Hepatocyte (in vitro differentiated cells): Measurements from ENCODE around the gene DMD. TPM values are rescaled to one million over a fixed set of nuclear protein-coding genes. Genes with fewer than 3 reads are reported as not detected.

Experiments used
- DNase-seq: peaks from one replicate; pipeline ENCODE4 v3.0.0-alpha.2; 2016; ENCODE audit warnings: low spot score
- H2AFZ ChIP-seq: fragments of 200-600 bp; sonication (generic); 2 replicates; pipeline ENCODE4 v1.6.0; 2016; ENCODE audit warnings: antibody characterized with exemption, mild to moderate bottlenecking
- H3K27ac ChIP-seq: fragments of 200-600 bp; sonication (generic); 2 replicates; pipeline ENCODE4 v1.5.1; 2016; ENCODE audit warnings: mild to moderate bottlenecking
- H3K27me3 ChIP-seq: fragments of 200-600 bp; sonication (generic); 2 replicates; pipeline ENCODE4 v1.6.1; 2016
- H3K36me3 ChIP-seq: fragments of 200-600 bp; sonication (generic); replicated peaks from 2 replicates; pipeline ENCODE4 v1.5.1; 2016; ENCODE audit warnings: low read depth; ENCODE audit not compliant: insufficient read depth
- H3K4me1 ChIP-seq: fragments of 200-600 bp; sonication (generic); 2 replicates; pipeline ENCODE4 v1.5.1; 2016; ENCODE audit warnings: mild to moderate bottlenecking, moderate library complexity; ENCODE audit not compliant: insufficient read depth
- H3K4me2 ChIP-seq: fragments of 200-600 bp; sonication (generic); 2 replicates; pipeline ENCODE4 v1.6.0; 2016
- H3K4me3 ChIP-seq: fragments of 200-600 bp; sonication (generic); 2 replicates; pipeline ENCODE4 v1.5.1; 2016; ENCODE audit warnings: mild to moderate bottlenecking
- H3K79me2 ChIP-seq: fragments of 200-600 bp; sonication (generic); 2 replicates; pipeline ENCODE4 v1.6.0; 2017; ENCODE audit warnings: mild to moderate bottlenecking
- H3K9me2 ChIP-seq: fragments of 200-600 bp; sonication (generic); replicated peaks from 2 replicates; pipeline ENCODE4 v1.6.0; 2017; ENCODE audit warnings: mild to moderate bottlenecking; ENCODE audit not compliant: insufficient read depth
- H3K9me3 ChIP-seq: fragments of 200-600 bp; sonication (generic); 2 replicates; pipeline ENCODE4 v1.5.1; 2016; ENCODE audit warnings: low read depth, mild to moderate bottlenecking
- H4K20me1 ChIP-seq: fragments of 200-600 bp; sonication (generic); 2 replicates; pipeline ENCODE4 v1.6.0; 2016; ENCODE audit warnings: mild to moderate bottlenecking; ENCODE audit not compliant: insufficient read depth, poor library complexity, severe bottlenecking
- EZH2 ChIP-seq: fragments of 200-600 bp; sonication (generic); IDR thresholded peaks from 2 replicates; pipeline ENCODE4 v1.6.1; 2016; ENCODE audit warnings: antibody characterized with exemption, mild to moderate bottlenecking, borderline replicate concordance
- EZH2phosphoT487 ChIP-seq: fragments of 200-600 bp; sonication (generic); IDR thresholded peaks from one replicate; pipeline ENCODE4 v1.6.1; 2018; ENCODE audit warnings: antibody characterized with exemption, mild to moderate bottlenecking, low read depth, moderate library complexity; ENCODE audit not compliant: unreplicated experiment, severe bottlenecking
- WGBS: methylation state at CpG from one replicate; pipeline ENCODE4 v1.1.6; 2016; ENCODE audit warnings: low lambda C conversion rate; ENCODE audit errors: missing lambda C conversion rate; 5-methylcytosine and 5-hydroxymethylcytosine counted together
- polyA plus RNA-seq: library from polyadenylated mRNA; unstranded; fragments of >200 nt; fragmentation: Nextera tagmentation; extraction: Ambion mirVana; gene quantifications from 2 replicates; pipeline ENCODE4 v1.2.1, GENCODE V29; 2016
- total RNA-seq: library from RNA; depleted of rRNA; stranded (reverse); fragments of >200 nt; gene quantifications from 2 replicates; pipeline ENCODE4 v1.2.3, GENCODE V29; 2014
- TF ChIP-seq, protein P1 (sequence below): fragments of 200-600 bp; sonication (generic); IDR thresholded peaks from 2 replicates; pipeline ENCODE4 v1.5.1; 2016; ENCODE audit warnings: antibody characterized with exemption, mild to moderate bottlenecking; ENCODE audit not compliant: poor library complexity

Gene DMD
- total and polyA plus RNA-seq, 2 experiments from 2014 or later = 14.2 to 27.8 TPM

DNA sequence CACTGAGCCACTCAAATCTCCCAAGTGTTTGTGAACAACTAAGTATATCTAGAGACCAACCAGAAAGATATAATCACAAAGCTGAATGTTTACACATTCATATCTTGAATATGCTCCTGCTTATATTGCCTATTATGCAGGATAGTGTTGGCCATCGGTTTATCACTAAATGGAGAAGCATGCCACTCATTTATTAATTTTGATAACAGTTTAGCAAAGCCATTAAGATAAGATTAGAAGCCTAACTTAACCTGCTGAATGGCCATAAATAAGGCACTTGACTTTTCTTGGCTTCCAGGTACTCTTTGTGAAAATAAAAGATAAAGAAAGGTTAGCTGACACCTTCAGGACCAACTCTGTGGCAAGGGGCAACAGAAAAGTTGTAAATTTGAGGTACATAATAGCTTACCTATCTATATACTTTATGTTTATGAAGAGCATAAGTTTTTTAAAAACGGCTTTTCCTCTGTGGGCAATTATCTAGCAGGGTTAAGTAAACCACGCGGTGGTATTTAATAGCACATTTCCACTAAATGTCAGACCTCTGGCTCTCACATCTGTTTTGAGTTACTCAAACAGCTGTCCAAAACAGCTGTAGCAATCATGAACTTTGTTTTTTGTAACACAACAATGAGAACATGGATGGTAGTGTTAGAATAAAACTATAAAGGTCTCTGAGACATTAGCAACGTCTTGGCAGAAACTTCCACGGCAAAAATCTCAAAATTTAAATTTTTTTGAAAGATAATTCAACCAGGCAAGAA, 2080.7 kb downstream of the DMD start:
- no peaks in the 10 kb centered on the region for H3K79me2 ChIP-seq
- H3K4me2 ChIP-seq = no peak overlapping the region
- H3K9me3 ChIP-seq = no peaks in the 10 kb centered on the region
- no peak overlapping the region for H3K4me3 ChIP-seq
- TF ChIP-seq, protein P1, sequence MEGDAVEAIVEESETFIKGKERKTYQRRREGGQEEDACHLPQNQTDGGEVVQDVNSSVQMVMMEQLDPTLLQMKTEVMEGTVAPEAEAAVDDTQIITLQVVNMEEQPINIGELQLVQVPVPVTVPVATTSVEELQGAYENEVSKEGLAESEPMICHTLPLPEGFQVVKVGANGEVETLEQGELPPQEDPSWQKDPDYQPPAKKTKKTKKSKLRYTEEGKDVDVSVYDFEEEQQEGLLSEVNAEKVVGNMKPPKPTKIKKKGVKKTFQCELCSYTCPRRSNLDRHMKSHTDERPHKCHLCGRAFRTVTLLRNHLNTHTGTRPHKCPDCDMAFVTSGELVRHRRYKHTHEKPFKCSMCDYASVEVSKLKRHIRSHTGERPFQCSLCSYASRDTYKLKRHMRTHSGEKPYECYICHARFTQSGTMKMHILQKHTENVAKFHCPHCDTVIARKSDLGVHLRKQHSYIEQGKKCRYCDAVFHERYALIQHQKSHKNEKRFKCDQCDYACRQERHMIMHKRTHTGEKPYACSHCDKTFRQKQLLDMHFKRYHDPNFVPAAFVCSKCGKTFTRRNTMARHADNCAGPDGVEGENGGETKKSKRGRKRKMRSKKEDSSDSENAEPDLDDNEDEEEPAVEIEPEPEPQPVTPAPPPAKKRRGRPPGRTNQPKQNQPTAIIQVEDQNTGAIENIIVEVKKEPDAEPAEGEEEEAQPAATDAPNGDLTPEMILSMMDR = no peak
- TF ChIP-seq EZH2 (no peak), EZH2phosphoT487 (no peak)
- H2AFZ ChIP-seq = no peak overlapping the region
- no peak overlapping the region for H3K27ac ChIP-seq
- no peak for DNase-seq
- H3K4me1 ChIP-seq = no peaks in the 10 kb centered on the region
- no peaks in the 10 kb centered on the region for H3K27me3 ChIP-seq
- H4K20me1 ChIP-seq = no peaks in the 10 kb centered on the region
- no peaks in the 10 kb centered on the region for H3K9me2 ChIP-seq
- WGBS = 42% methylated on average over 6 of the region's 6 CpGs
- H3K36me3 ChIP-seq = no peaks in the 10 kb centered on the region

DNA sequence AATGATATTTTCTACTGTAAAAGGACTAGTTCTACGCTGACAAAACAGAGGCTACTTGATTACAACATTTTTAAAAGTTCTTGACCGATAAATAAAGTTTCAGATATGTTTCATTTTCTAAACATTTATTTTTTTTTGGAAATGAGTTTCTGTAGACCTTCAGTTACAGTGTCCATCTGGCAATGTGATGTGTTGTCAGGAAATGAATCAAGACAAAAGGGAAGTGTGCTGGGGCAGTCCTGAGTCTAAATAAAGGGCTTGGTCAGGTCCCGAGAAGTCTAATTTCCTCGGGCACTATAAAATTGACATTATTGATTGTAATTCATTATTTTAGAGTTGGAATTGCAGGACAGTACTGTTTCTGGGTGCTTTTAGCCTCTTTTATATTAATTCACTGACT, 2082.5 kb downstream of the DMD start:
- Histone ChIP-seq H3K4me2 (no peak overlapping the region), H3K9me2 (no peaks in the 10 kb centered on the region), H3K4me3 (no peak overlapping the region), H2AFZ (no peak overlapping the region), H3K27ac (no peak overlapping the region), H3K4me1 (no peaks in the 10 kb centered on the region), H3K36me3 (no peaks in the 10 kb centered on the region), H3K9me3 (no peaks in the 10 kb centered on the region), H4K20me1 (no peaks in the 10 kb centered on the region), H3K27me3 (no peaks in the 10 kb centered on the region), H3K79me2 (no peaks in the 10 kb centered on the region)
- DNase-seq = no peak
- WGBS = 81% methylated on average over 4 of the region's 4 CpGs
- TF ChIP-seq EZH2phosphoT487 (no peak), EZH2 (no peak)
- TF ChIP-seq, protein P1 = no peak

DNA sequence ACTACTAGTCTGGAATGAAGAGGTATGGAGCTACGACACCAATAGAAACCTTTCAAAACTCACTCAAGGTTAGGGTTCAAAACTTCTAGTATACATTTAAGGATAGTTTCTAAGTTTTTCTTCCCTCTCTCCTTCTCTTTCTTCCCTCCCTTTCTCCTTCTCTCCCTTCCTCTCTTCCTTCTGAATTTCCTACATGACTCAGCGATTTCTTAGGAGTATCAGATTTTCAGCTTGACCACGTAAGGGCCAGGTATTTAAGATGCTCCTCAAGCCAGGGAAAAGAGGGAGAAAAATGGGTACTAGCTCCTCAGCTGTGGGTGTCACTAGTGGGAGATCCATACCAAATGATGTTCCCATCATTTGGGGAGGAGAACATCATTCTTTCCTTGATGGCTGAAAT, 2083.6 kb downstream of the DMD start:
- TF ChIP-seq EZH2 (no peak), EZH2phosphoT487 (no peak)
- TF ChIP-seq, protein P1 = no peak
- H3K4me2 ChIP-seq = no peak overlapping the region
- no peaks in the 10 kb centered on the region for H3K9me2 ChIP-seq

More for the DNA sequence above, 2083.6 kb downstream of the DMD start:
- Histone ChIP-seq H3K36me3 (no peaks in the 10 kb centered on the region), H4K20me1 (no peaks in the 10 kb centered on the region), H3K4me1 (no peaks in the 10 kb centered on the region), H3K27ac (no peak overlapping the region), H2AFZ (no peak overlapping the region), H3K9me3 (no peaks in the 10 kb centered on the region), H3K27me3 (no peaks in the 10 kb centered on the region), H3K4me3 (no peak overlapping the region), H3K79me2 (no peaks in the 10 kb centered on the region)
- no peak for DNase-seq
- WGBS = 76% methylated on average over 3 of the region's 3 CpGs
